IPS-NIHi11 (cell line): ENCODE data around the gene CACTIN.

Experiments
- DNase-seq: peaks from one replicate; pipeline ENCODE4 v3.0.0; 2012; ENCODE audit warnings: mixed read lengths, low spot score

The CACTIN gene

GRCh38 chr19:3609779-3610719 lies 16.5 kb downstream of the CACTIN start:
- no peak for DNase-seq

- no peak for DNase-seq
These were observed 17.8 kb downstream of the CACTIN start for GRCh38 chr19:3608750-3609322.

GRCh38 chr19:3608079-3608641 lies 18.4 kb downstream of the CACTIN start:
- no peak for DNase-seq

GRCh38 chr19:3607303-3608078 lies 19.1 kb downstream of the CACTIN start:
- peak; percentile 77 for DNase-seq

GRCh38 chr19:3606690-3607289 lies 19.8 kb downstream of the CACTIN start, which contains the start of gene TBXA2R:
Gene TBXA2R, minus strand, starts transcription at chr19:3606875. Its CDS starts 6,241 bp downstream, at chr19:3600634.
- DNase-seq, result peak; percentile 90

GRCh38 chr19:3606174-3606689 lies 20.4 kb downstream of the CACTIN start:
- peak; percentile 76 for DNase-seq

- no peak for DNase-seq
These were observed 20.8 kb downstream of the CACTIN start for GRCh38 chr19:3605770-3606169.

GRCh38 chr19:3605361-3605760 lies 21.2 kb downstream of the CACTIN start:
- no peak for DNase-seq

- DNase-seq, result no peak
These were observed 21.6 kb downstream of the CACTIN start for GRCh38 chr19:3604987-3605343.

GRCh38 chr19:3604227-3604986 lies 22.2 kb downstream of the CACTIN start:
- DNase-seq, result no peak

- DNase-seq, result no peak
These were observed 23.3 kb downstream of the CACTIN start for GRCh38 chr19:3603121-3603811.

- no peak for DNase-seq
These were observed 25.6 kb downstream of the CACTIN start for GRCh38 chr19:3601021-3601420.

- peak; percentile 86 for DNase-seq
These were observed 26.8 kb downstream of the CACTIN start for GRCh38 chr19:3599776-3600187.

- DNase-seq, result no peak
These were observed 31.0 kb downstream of the CACTIN start for GRCh38 chr19:3595521-3596061.

GRCh38 chr19:3593156-3593555 lies 33.4 kb downstream of the CACTIN start:
- DNase-seq, result peak; percentile 80

- DNase-seq, result no peak
These were observed 34.5 kb downstream of the CACTIN start for GRCh38 chr19:3591876-3592613.

GRCh38 chr19:3590991-3591659 lies 35.5 kb downstream of the CACTIN start:
- DNase-seq, result no peak

GRCh38 chr19:3589949-3590348 lies 36.6 kb downstream of the CACTIN start:
- no peak for DNase-seq

GRCh38 chr19:3589439-3589838 lies 37.2 kb downstream of the CACTIN start:
- no peak for DNase-seq
